ENCODE results near the gene ZNF674. TPM values are rescaled to one million over a fixed set of nuclear protein-coding genes. Genes with fewer than 3 reads are reported as not detected.

The ZNF674 gene
- total RNA-seq, 1 experiment from 2014 or later, result 9.0 TPM

GRCh38 chrX:46561824-46562657 is 16.8 kb upstream of the ZNF674 start:
- H4K20me1 ChIP-seq (ENCODE audit: low read length), result no peaks in the 10 kb centered on the region
- H3K4me3 ChIP-seq (ENCODE audit: low read length), result no peak overlapping the region
- no peaks in the 10 kb centered on the region for H3K27me3 ChIP-seq (ENCODE audit: low read length)
- no peak overlapping the region for H3K27ac ChIP-seq (ENCODE audit: low read length)
- no peak overlapping the region for H3K4me2 ChIP-seq (ENCODE audit: low read length)
- H3K9ac ChIP-seq (ENCODE audit: low read length), result no peak overlapping the region
- ChIA-PET POLR2A (ENCODE audit: unreplicated experiment) (interaction anchor here (0.6 kb wide), 1 partner anchor 196 kb away, joined by 4 read pairs; no protein-coding TSS in a partner anchor), CTCF (no interaction called here)
- intact Hi-C loops (cut with micrococcal nuclease), result no loop called here
- TF ChIP-seq EZH2 (IDR thresholded peaks at IDR 0.05; ENCODE audit: low read length, unreplicated experiment) (no peak), EZH2phosphoT487 (IDR thresholded peaks at IDR 0.05; ENCODE audit: borderline replicate concordance, low read length) (no peak)
- TF ChIP-seq, protein P1, sequence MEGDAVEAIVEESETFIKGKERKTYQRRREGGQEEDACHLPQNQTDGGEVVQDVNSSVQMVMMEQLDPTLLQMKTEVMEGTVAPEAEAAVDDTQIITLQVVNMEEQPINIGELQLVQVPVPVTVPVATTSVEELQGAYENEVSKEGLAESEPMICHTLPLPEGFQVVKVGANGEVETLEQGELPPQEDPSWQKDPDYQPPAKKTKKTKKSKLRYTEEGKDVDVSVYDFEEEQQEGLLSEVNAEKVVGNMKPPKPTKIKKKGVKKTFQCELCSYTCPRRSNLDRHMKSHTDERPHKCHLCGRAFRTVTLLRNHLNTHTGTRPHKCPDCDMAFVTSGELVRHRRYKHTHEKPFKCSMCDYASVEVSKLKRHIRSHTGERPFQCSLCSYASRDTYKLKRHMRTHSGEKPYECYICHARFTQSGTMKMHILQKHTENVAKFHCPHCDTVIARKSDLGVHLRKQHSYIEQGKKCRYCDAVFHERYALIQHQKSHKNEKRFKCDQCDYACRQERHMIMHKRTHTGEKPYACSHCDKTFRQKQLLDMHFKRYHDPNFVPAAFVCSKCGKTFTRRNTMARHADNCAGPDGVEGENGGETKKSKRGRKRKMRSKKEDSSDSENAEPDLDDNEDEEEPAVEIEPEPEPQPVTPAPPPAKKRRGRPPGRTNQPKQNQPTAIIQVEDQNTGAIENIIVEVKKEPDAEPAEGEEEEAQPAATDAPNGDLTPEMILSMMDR (conservative IDR thresholded peaks at IDR 0.05; ENCODE audit: low read depth, low read length), result no peak
- BruUV-seq (replicated peaks), result no TSS peak
- no peaks in the 10 kb centered on the region for H3K9me3 ChIP-seq (ENCODE audit: low read length)
- DNase-seq (peak; percentile 14), ATAC-seq (no peak)
- H3K36me3 ChIP-seq (ENCODE audit: low read depth, low read length), result no peaks in the 10 kb centered on the region
- peaks cover 17% of the 10 kb centered on the region for H3K4me1 ChIP-seq (ENCODE audit: insufficient read depth, low read length)
- no peak overlapping the region for H2AFZ ChIP-seq (ENCODE audit: low read length)
- no peaks in the 10 kb centered on the region for H3K9me2 ChIP-seq (replicated peaks; ENCODE audit: low read length)
- no peaks in the 10 kb centered on the region for H3K79me2 ChIP-seq (ENCODE audit: low read length)
- no peaks in the 10 kb centered on the region for H3F3A ChIP-seq (ENCODE audit: low read length, unreplicated experiment)

DNA sequence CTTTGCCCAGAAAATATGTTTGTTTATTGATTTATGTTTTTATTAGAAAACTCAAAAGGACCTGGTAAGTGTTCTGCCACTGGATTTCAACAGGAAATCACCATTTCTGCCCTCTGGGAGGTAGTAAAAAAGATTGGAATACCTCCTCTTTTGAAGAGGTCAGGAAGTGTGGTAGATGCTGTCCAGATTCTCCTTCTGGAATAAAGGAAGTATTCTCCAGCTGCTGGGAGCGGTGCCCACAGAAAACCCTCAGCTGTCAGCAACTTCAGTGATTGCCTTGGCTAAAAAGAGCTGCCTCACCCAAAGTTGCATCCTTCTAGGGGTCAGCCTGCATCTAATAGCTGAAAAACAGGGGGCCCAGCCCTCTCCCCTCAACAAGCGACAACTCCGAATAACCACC is 13.8 kb upstream of the ZNF674 start:
- no TSS peak for BruUV-seq (replicated peaks)
- H3K27me3 ChIP-seq (ENCODE audit: low read length), result no peaks in the 10 kb centered on the region

More for the DNA sequence above, 13.8 kb upstream of the ZNF674 start:
- peaks cover 7% of the 10 kb centered on the region; the same call in 1 of the 2 replicates for H3K4me1 ChIP-seq (ENCODE audit: insufficient read depth, low read length)
- H4K20me1 ChIP-seq (ENCODE audit: low read length), result no peaks in the 10 kb centered on the region
- no peak overlapping the region for H3K27ac ChIP-seq (ENCODE audit: low read length)
- H2AFZ ChIP-seq (ENCODE audit: low read length), result no peak overlapping the region
- TF ChIP-seq EZH2 (IDR thresholded peaks at IDR 0.05; ENCODE audit: low read length, unreplicated experiment) (no peak), EZH2phosphoT487 (IDR thresholded peaks at IDR 0.05; ENCODE audit: borderline replicate concordance, low read length) (no peak)
- TF ChIP-seq, protein P1 (conservative IDR thresholded peaks at IDR 0.05; ENCODE audit: low read depth, low read length), result no peak
- no peaks in the 10 kb centered on the region for H3K9me2 ChIP-seq (replicated peaks; ENCODE audit: low read length)
- peak; percentile 57 for ATAC-seq
- no peak overlapping the region for H3K4me3 ChIP-seq (ENCODE audit: low read length)
- no peak for DNase-seq
- intact Hi-C loops (cut with micrococcal nuclease), result loop anchor here (5.0 kb wide), 1 partner anchor 128 kb away; no protein-coding TSS in a partner anchor
- no peaks in the 10 kb centered on the region for H3K9me3 ChIP-seq (ENCODE audit: low read length)
- H3K9ac ChIP-seq (ENCODE audit: low read length), result no peak overlapping the region
- ChIA-PET CTCF (no interaction called here), POLR2A (ENCODE audit: unreplicated experiment) (no interaction called here)
- H3F3A ChIP-seq (ENCODE audit: low read length, unreplicated experiment), result no peaks in the 10 kb centered on the region
- H3K79me2 ChIP-seq (ENCODE audit: low read length), result no peaks in the 10 kb centered on the region
- H3K4me2 ChIP-seq (ENCODE audit: low read length), result no peak overlapping the region
- H3K36me3 ChIP-seq (ENCODE audit: low read depth, low read length), result no peaks in the 10 kb centered on the region

All from PC-3 (cell line).